HepG2 (cell line): ENCODE results near the gene VAV2. TPM values are rescaled to one million over a fixed set of nuclear protein-coding genes. Genes with fewer than 3 reads are reported as not detected.

Source experiments
- DPF2 ChIP-seq: sonication (generic); formaldehyde crosslinking; IDR thresholded peaks from 2 replicates; pipeline ENCODE4 v1.4.0; 2020; ENCODE audit warnings: mild to moderate bottlenecking, low read depth, missing genetic modification reagents, borderline replicate concordance
- ESRRA ChIP-seq: sonication (generic); formaldehyde crosslinking; IDR thresholded peaks from 2 replicates; pipeline ENCODE4 v1.5.1; 2020; ENCODE audit warnings: mild to moderate bottlenecking, low read depth, missing genetic modification reagents
- ETV5 ChIP-seq: IDR thresholded peaks from 2 replicates; pipeline ENCODE4 v1.6.1; 2018; ENCODE audit warnings: missing biosample characterization, missing genetic modification reagents, inconsistent platforms, borderline replicate concordance
- HOXA3 ChIP-seq: sonication (generic); formaldehyde crosslinking; IDR thresholded peaks from 2 replicates; pipeline ENCODE4 v1.5.0; 2020; ENCODE audit warnings: missing genetic modification reagents
- NFKBIZ ChIP-seq: IDR thresholded peaks from 2 replicates; pipeline ENCODE4 v1.6.1; 2018; ENCODE audit warnings: missing genetic modification reagents, missing compliant biosample characterization
- ZFP41 ChIP-seq: sonication (generic); formaldehyde crosslinking; IDR thresholded peaks from 2 replicates; pipeline ENCODE4 v1.4.0; 2020; ENCODE audit warnings: mild to moderate bottlenecking, missing genetic modification reagents, borderline replicate concordance
- ZNF205 ChIP-seq: IDR thresholded peaks from 2 replicates; pipeline ENCODE4 v1.6.1; 2018; ENCODE audit warnings: missing biosample characterization, missing genetic modification reagents
- ZNF234 ChIP-seq: sonication (generic); formaldehyde crosslinking; conservative IDR thresholded peaks from 2 replicates; pipeline ENCODE4 v1.5.1; 2020; ENCODE audit warnings: mild to moderate bottlenecking, missing genetic modification reagents
- ZNF703 ChIP-seq: sonication (generic); formaldehyde crosslinking; IDR thresholded peaks from 2 replicates; pipeline ENCODE4 v1.5.1; 2020; ENCODE audit warnings: missing genetic modification reagents, mild to moderate bottlenecking, moderate library complexity, borderline replicate concordance
- polyA plus RNA-seq, 8 experiments: library from polyadenylated mRNA; depleted of rRNA in 3 of 8; stranded (reverse) in 7 of 8; unstranded in 1 of 8; fragments of >200 nt; fragmentation: Illumina TruSeq in 4 of 8; extraction: Trizol in 4 of 8; gene quantifications; 2 replicates each; pipeline versions ENCODE4 v1.2.1 to v1.2.3, GENCODE V29; 2011 to 2016; ENCODE audit warnings: low read depth in 4 of 8, missing spikeins in 1 of 8, mixed read lengths in 1 of 8; ENCODE audit not compliant: insufficient read depth in 1 of 8
- total RNA-seq, 5 experiments: library from RNA; depleted of rRNA; stranded (reverse); fragments of >200 nt; fragmentation: Illumina TruSeq; extraction: Trizol; gene quantifications; 2 replicates each; pipeline ENCODE4 v1.2.3, GENCODE V29; 2016; ENCODE audit warnings: low read depth in 1 of 5
- TF ChIP-seq, protein P1 (sequence below): sonication (generic); formaldehyde crosslinking; IDR thresholded peaks from 2 replicates; pipeline ENCODE4 v1.4.0; 2020; ENCODE audit warnings: missing genetic modification reagents
- TF ChIP-seq, protein P2 (sequence below): sonication (generic); formaldehyde crosslinking; IDR thresholded peaks from 2 replicates; pipeline ENCODE4 v1.4.0; 2020; ENCODE audit warnings: missing genetic modification reagents, borderline replicate concordance
- TF ChIP-seq, protein P3 (sequence below): IDR thresholded peaks from 2 replicates; pipeline ENCODE4 v1.6.1; 2012; ENCODE audit warnings: low read length, improper control_type of control experiment
- TF ChIP-seq, protein P4 (sequence below): sonication (generic); formaldehyde crosslinking; IDR thresholded peaks from 2 replicates; pipeline ENCODE4 v1.4.0; 2020; ENCODE audit warnings: missing genetic modification reagents, borderline replicate concordance
- TF ChIP-seq, protein P5 (sequence below): sonication (generic); formaldehyde crosslinking; IDR thresholded peaks from 2 replicates; pipeline ENCODE4; 2020; ENCODE audit warnings: missing genetic modification reagents, mild to moderate bottlenecking, borderline replicate concordance

VAV2 gene
- total and polyA plus RNA-seq, 2 of the 13 experiments (the other 11 are each of a cell fraction or from before 2014, with no cell fraction given): 22.5 to 22.9 TPM

DNA sequence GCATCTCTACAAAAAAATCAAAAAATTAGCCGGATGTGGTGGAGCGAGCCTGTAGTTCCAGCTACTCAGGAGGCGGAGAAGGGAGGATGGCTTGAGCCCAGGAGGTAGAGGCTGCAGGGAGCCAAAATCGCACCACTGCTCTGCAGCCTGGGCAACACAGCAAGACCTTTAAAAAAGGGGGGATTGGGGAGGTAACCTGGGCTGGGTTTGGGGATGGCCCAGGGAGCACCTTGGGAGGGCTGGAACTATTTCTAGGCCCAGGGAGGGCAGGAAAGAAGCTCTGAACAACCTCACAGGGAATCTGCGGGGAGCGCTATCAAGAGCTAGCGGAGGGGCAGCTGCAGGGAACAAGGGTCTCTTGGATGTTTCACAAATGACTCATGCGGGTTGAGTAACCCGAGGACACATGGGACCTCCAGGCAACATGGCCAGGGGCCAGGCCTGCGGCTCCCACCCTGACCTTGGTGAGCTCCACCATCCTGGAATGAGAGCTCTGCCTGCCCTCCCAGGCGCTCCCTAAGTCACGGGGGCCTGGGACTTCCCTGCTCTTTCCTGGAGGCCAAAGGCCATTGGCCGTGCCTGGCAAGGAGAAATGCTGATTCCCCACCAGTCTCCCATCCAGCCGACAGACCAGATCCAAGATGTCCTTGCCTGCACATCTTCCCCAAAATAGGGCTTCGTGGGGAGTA, 277.4 kb downstream of the VAV2 start (continued):
- TF ChIP-seq NFKBIZ: peak; percentile 77
- peak; percentile 90 for TF ChIP-seq ZNF205 (CRISPR knock-in tag)
- TF ChIP-seq, protein P1, sequence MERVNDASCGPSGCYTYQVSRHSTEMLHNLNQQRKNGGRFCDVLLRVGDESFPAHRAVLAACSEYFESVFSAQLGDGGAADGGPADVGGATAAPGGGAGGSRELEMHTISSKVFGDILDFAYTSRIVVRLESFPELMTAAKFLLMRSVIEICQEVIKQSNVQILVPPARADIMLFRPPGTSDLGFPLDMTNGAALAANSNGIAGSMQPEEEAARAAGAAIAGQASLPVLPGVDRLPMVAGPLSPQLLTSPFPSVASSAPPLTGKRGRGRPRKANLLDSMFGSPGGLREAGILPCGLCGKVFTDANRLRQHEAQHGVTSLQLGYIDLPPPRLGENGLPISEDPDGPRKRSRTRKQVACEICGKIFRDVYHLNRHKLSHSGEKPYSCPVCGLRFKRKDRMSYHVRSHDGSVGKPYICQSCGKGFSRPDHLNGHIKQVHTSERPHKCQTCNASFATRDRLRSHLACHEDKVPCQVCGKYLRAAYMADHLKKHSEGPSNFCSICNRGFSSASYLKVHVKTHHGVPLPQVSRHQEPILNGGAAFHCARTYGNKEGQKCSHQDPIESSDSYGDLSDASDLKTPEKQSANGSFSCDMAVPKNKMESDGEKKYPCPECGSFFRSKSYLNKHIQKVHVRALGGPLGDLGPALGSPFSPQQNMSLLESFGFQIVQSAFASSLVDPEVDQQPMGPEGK (CRISPR knock-in tag): peak; percentile 90
- TF ChIP-seq ZNF234: no peak
- TF ChIP-seq, protein P2, sequence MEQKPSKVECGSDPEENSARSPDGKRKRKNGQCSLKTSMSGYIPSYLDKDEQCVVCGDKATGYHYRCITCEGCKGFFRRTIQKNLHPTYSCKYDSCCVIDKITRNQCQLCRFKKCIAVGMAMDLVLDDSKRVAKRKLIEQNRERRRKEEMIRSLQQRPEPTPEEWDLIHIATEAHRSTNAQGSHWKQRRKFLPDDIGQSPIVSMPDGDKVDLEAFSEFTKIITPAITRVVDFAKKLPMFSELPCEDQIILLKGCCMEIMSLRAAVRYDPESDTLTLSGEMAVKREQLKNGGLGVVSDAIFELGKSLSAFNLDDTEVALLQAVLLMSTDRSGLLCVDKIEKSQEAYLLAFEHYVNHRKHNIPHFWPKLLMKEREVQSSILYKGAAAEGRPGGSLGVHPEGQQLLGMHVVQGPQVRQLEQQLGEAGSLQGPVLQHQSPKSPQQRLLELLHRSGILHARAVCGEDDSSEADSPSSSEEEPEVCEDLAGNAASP (CRISPR knock-in tag): peak; percentile 86; the same call in 1 of the 2 replicates
- TF ChIP-seq, protein P3, sequence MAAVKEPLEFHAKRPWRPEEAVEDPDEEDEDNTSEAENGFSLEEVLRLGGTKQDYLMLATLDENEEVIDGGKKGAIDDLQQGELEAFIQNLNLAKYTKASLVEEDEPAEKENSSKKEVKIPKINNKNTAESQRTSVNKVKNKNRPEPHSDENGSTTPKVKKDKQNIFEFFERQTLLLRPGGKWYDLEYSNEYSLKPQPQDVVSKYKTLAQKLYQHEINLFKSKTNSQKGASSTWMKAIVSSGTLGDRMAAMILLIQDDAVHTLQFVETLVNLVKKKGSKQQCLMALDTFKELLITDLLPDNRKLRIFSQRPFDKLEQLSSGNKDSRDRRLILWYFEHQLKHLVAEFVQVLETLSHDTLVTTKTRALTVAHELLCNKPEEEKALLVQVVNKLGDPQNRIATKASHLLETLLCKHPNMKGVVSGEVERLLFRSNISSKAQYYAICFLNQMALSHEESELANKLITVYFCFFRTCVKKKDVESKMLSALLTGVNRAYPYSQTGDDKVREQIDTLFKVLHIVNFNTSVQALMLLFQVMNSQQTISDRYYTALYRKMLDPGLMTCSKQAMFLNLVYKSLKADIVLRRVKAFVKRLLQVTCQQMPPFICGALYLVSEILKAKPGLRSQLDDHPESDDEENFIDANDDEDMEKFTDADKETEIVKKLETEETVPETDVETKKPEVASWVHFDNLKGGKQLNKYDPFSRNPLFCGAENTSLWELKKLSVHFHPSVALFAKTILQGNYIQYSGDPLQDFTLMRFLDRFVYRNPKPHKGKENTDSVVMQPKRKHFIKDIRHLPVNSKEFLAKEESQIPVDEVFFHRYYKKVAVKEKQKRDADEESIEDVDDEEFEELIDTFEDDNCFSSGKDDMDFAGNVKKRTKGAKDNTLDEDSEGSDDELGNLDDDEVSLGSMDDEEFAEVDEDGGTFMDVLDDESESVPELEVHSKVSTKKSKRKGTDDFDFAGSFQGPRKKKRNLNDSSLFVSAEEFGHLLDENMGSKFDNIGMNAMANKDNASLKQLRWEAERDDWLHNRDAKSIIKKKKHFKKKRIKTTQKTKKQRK: no peak
- TF ChIP-seq ZFP41: 0 out of 2 replicates have a peak, but pooled peaks have one; percentile 68
- no peak for TF ChIP-seq ZNF703 (CRISPR knock-in tag)
- TF ChIP-seq ESRRA (CRISPR knock-in tag): peak; percentile 80
- TF ChIP-seq HOXA3 (CRISPR knock-in tag): peak; percentile 88
- TF ChIP-seq, protein P4, sequence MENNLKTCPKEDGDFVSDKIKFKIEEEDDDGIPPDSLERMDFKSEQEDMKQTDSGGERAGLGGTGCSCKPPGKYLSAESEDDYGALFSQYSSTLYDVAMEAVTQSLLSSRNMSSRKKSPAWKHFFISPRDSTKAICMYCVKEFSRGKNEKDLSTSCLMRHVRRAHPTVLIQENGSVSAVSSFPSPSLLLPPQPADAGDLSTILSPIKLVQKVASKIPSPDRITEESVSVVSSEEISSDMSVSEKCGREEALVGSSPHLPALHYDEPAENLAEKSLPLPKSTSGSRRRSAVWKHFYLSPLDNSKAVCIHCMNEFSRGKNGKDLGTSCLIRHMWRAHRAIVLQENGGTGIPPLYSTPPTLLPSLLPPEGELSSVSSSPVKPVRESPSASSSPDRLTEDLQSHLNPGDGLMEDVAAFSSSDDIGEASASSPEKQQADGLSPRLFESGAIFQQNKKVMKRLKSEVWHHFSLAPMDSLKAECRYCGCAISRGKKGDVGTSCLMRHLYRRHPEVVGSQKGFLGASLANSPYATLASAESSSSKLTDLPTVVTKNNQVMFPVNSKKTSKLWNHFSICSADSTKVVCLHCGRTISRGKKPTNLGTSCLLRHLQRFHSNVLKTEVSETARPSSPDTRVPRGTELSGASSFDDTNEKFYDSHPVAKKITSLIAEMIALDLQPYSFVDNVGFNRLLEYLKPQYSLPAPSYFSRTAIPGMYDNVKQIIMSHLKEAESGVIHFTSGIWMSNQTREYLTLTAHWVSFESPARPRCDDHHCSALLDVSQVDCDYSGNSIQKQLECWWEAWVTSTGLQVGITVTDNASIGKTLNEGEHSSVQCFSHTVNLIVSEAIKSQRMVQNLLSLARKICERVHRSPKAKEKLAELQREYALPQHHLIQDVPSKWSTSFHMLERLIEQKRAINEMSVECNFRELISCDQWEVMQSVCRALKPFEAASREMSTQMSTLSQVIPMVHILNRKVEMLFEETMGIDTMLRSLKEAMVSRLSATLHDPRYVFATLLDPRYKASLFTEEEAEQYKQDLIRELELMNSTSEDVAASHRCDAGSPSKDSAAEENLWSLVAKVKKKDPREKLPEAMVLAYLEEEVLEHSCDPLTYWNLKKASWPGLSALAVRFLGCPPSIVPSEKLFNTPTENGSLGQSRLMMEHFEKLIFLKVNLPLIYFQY (CRISPR knock-in tag): no peak; the same call in 1 of the 2 replicates
- TF ChIP-seq, protein P5, sequence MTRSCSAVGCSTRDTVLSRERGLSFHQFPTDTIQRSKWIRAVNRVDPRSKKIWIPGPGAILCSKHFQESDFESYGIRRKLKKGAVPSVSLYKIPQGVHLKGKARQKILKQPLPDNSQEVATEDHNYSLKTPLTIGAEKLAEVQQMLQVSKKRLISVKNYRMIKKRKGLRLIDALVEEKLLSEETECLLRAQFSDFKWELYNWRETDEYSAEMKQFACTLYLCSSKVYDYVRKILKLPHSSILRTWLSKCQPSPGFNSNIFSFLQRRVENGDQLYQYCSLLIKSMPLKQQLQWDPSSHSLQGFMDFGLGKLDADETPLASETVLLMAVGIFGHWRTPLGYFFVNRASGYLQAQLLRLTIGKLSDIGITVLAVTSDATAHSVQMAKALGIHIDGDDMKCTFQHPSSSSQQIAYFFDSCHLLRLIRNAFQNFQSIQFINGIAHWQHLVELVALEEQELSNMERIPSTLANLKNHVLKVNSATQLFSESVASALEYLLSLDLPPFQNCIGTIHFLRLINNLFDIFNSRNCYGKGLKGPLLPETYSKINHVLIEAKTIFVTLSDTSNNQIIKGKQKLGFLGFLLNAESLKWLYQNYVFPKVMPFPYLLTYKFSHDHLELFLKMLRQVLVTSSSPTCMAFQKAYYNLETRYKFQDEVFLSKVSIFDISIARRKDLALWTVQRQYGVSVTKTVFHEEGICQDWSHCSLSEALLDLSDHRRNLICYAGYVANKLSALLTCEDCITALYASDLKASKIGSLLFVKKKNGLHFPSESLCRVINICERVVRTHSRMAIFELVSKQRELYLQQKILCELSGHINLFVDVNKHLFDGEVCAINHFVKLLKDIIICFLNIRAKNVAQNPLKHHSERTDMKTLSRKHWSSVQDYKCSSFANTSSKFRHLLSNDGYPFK (CRISPR knock-in tag): 0 out of 2 replicates have a peak, but pooled peaks have one; percentile 28
- TF ChIP-seq DPF2 (CRISPR knock-in tag): peak; percentile 95
- TF ChIP-seq ETV5: peak; percentile 75
